ENCODE results near the gene PXT1. TPM values are rescaled to one million over a fixed set of nuclear protein-coding genes. Genes with fewer than 3 reads are reported as not detected.
A peak's percentile ranks its signal among the peaks of the same experiment; 100 is the strongest.

PXT1 gene
- total RNA-seq, 2 donors from 2014 or later: not detected

GRCh38 chr6:36357872-36358225 is 84.8 kb downstream of the PXT1 start:
- no peak for DNase-seq
- TF ChIP-seq POLR2A (IDR thresholded peaks at IDR 0.05): no peak
- TF ChIP-seq, protein P1, sequence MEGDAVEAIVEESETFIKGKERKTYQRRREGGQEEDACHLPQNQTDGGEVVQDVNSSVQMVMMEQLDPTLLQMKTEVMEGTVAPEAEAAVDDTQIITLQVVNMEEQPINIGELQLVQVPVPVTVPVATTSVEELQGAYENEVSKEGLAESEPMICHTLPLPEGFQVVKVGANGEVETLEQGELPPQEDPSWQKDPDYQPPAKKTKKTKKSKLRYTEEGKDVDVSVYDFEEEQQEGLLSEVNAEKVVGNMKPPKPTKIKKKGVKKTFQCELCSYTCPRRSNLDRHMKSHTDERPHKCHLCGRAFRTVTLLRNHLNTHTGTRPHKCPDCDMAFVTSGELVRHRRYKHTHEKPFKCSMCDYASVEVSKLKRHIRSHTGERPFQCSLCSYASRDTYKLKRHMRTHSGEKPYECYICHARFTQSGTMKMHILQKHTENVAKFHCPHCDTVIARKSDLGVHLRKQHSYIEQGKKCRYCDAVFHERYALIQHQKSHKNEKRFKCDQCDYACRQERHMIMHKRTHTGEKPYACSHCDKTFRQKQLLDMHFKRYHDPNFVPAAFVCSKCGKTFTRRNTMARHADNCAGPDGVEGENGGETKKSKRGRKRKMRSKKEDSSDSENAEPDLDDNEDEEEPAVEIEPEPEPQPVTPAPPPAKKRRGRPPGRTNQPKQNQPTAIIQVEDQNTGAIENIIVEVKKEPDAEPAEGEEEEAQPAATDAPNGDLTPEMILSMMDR (IDR thresholded peaks at IDR 0.05): no peak
- peak; percentile 35 for ATAC-seq
- Histone ChIP-seq H3K4me1 (peaks cover 27% of the 10 kb centered on the region), H3K27me3 (no peaks in the 10 kb centered on the region), H3K27ac (peak overlapping the region in 3 of 4 donors; percentile 7 to 67 (median 55)), H3K4me3 (no peak overlapping the region), H3K9me3 (no peaks in the 10 kb centered on the region), H3K36me3 (replicated peaks in 1 of 2; ENCODE audit: insufficient read depth in 1 of 2, low read depth in 2 of 2) (no peaks in the 10 kb centered on the region)
- intact Hi-C loops (cut with DNase I): no loop called here
- 76 to 85% methylated on average over 3 of the region's 3 CpGs for WGBS, 2 donors

GRCh38 chr6:36355819-36356218 is 86.8 kb downstream of the PXT1 start:
- TF ChIP-seq, protein P1 (IDR thresholded peaks at IDR 0.05): no peak
- TF ChIP-seq POLR2A (IDR thresholded peaks at IDR 0.05): no peak
- intact Hi-C loops (cut with DNase I): no loop called here
- peaks cover 36% of the 10 kb centered on the region for H3K4me1 ChIP-seq

DNA sequence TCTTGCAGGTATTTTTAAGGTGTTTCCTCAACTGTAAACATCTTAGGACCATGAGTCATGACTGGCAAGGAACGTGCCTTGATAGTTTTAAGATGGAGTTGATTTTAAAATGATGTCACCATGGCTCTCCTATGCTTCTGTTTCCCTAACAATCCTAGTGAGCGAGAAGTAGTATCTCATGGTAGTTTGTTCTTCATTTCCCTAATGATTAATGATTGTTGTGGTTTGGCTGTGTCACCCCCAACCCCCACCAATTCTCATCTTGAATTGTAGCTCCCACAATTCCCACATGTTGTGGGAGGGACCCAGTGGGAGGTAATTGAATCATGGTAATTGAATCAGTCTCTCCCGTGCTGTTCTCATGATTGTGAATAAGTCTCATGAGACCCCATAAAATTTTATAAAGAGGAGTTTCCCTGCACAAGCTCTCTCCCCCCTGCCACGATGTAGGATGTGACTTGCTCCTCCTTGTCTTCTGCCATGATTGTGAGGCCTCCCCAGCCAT is 89.2 kb downstream of the PXT1 start:
- H3K27ac ChIP-seq: no peak overlapping the region
- no peaks in the 10 kb centered on the region for H3K36me3 ChIP-seq (replicated peaks in 1 of 2; ENCODE audit: insufficient read depth in 1 of 2, low read depth in 2 of 2)
- H3K27me3 ChIP-seq: no peaks in the 10 kb centered on the region
- no peak for DNase-seq
- peaks cover 23% of the 10 kb centered on the region for H3K4me1 ChIP-seq
- WGBS, 2 donors: 63 to 71% methylated on average over 4 of the region's 4 CpGs
- TF ChIP-seq, protein P1 (IDR thresholded peaks at IDR 0.05): no peak
- TF ChIP-seq POLR2A (IDR thresholded peaks at IDR 0.05): no peak
- H3K4me3 ChIP-seq: no peak overlapping the region
- no peak for ATAC-seq
- intact Hi-C loops (cut with DNase I): no loop called here
- no peaks in the 10 kb centered on the region for H3K9me3 ChIP-seq

More at GRCh38 chr6:36355819-36356218, 86.8 kb downstream of the PXT1 start:
- Histone ChIP-seq H3K9me3 (no peaks in the 10 kb centered on the region), H3K27me3 (no peaks in the 10 kb centered on the region), H3K36me3 (replicated peaks in 1 of 2; ENCODE audit: insufficient read depth in 1 of 2, low read depth in 2 of 2) (no peaks in the 10 kb centered on the region), H3K27ac (no peak overlapping the region), H3K4me3 (no peak overlapping the region)
- ATAC-seq (no peak), DNase-seq (no peak)
- 65 to 80% methylated on average over 4 of the region's 4 CpGs for WGBS, 2 donors

GRCh38 chr6:36352477-36353157 is 90.0 kb downstream of the PXT1 start:
- Histone ChIP-seq H3K9me3 (no peaks in the 10 kb centered on the region), H3K27me3 (no peaks in the 10 kb centered on the region), H3K36me3 (replicated peaks in 1 of 2; ENCODE audit: insufficient read depth in 1 of 2, low read depth in 2 of 2) (no peaks in the 10 kb centered on the region), H3K27ac (no peak overlapping the region), H3K4me1 (peaks cover 25% of the 10 kb centered on the region), H3K4me3 (no peak overlapping the region)
- ATAC-seq: no peak
- no peak for DNase-seq
- intact Hi-C loops (cut with DNase I): no loop called here
- no peak for TF ChIP-seq POLR2A (IDR thresholded peaks at IDR 0.05)
- TF ChIP-seq, protein P1 (IDR thresholded peaks at IDR 0.05): no peak
- 84 to 85% methylated on average over 8 of the region's 8 CpGs for WGBS, 2 donors

Measured in body of pancreas (tissue), 4 donors.